HFF-Myc (cell line): ENCODE results near the gene ETV6.
A peak's percentile ranks its signal among the peaks of the same experiment; 100 is the strongest.

ENCODE experiments used
- DNase-seq: peaks from one replicate; pipeline ENCODE4 v3.0.0-alpha.2; 2011; ENCODE audit warnings: low read depth; ENCODE audit errors: extremely low read depth
- H3K4me3 ChIP-seq: replicated peaks from 2 replicates; pipeline ENCODE4 v1.5.1; 2011; ENCODE audit warnings: low read depth, mild to moderate bottlenecking, control low read depth, low read length
- TF ChIP-seq, protein P1 (sequence below): IDR thresholded peaks from 2 replicates; pipeline ENCODE4 v1.5.1; 2012; ENCODE audit warnings: mild to moderate bottlenecking, low read depth, low read length, control low read depth; ENCODE audit errors: missing control alignments

Gene ETV6

DNA sequence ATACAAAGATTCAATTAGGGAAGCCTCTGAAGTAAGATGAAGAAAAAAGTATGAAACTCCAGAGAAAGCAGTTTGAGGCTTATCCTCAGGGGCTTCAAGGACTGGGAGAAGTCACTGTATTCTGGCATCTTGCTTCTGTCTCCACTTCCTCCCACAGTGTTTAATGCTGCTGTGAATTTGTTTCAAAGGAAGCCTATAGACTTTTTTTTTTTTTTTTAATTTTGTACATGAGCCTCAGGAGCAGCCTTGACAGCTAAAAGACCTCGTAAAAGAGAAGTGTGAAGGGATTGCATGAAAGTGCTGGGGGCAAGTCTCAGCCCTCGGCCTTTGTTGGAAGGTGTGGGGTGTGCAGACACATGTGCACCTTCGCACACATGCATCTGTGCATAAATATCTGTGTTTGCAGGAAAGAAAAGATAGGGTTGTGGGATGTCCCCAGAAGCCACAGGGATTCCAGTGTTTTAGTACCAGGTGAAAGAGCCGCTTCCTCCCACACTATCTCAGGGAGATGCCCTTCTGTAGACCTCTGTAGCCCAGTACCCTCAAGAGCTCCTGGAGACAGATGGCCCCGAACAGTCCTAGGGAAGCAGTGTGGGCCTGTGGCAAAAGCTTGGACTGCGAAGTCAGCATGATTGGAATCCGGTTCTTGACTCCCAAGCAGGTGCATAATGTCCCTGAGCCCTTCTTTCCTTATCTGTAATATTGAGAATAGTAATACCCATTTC is 227.8 kb downstream of the ETV6 start:
- TF ChIP-seq, protein P1, sequence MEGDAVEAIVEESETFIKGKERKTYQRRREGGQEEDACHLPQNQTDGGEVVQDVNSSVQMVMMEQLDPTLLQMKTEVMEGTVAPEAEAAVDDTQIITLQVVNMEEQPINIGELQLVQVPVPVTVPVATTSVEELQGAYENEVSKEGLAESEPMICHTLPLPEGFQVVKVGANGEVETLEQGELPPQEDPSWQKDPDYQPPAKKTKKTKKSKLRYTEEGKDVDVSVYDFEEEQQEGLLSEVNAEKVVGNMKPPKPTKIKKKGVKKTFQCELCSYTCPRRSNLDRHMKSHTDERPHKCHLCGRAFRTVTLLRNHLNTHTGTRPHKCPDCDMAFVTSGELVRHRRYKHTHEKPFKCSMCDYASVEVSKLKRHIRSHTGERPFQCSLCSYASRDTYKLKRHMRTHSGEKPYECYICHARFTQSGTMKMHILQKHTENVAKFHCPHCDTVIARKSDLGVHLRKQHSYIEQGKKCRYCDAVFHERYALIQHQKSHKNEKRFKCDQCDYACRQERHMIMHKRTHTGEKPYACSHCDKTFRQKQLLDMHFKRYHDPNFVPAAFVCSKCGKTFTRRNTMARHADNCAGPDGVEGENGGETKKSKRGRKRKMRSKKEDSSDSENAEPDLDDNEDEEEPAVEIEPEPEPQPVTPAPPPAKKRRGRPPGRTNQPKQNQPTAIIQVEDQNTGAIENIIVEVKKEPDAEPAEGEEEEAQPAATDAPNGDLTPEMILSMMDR, result no peak
- DNase-seq, result no peak

DNA sequence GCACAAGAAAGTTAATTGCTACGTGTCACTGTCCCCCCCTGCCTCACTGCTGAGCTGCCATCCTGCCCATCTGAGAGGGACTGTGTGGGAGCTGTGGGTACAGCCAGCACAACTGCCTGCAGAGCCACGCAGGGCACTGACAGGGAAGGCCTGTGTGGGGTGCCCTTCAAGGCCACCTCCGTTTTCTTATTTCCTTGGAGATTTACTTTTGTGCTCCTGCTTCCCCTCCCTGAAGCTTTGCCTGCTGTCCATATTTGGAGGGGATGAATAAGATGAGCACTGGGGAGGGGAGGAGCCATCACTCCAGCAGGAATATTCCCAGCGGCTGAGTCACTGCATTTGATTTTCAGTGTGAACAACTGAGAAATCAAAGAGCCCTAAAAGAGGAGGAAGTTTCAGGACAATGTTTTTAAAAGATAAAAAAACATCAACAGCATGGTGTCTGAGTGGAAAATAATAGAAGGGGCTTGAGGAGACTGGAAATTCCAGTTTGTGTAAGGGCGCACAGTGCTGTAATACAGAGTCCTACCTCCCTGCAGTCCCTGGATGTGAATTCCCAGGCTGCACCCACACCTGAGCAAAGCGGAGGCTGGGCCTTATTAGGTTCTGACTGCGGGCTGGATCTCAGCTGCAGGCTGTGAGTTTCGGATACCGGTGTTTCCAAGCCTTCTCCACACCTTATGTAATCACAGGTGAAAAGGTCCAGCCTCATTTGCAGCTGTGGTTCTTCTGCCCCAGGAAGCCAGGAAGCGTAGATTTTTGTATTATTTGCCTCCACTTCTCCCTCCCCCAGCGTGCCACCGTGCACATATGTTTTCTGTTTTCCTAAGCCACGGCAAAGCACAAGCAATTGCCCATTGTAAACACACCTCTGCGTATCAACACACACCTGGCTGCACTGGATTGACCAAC is 228.7 kb downstream of the ETV6 start:
- TF ChIP-seq, protein P1, result no peak
- peak; percentile 36 for DNase-seq
- no peak overlapping the region for H3K4me3 ChIP-seq

More for the DNA sequence above, 227.8 kb downstream of the ETV6 start:
- H3K4me3 ChIP-seq, result no peak overlapping the region

DNA sequence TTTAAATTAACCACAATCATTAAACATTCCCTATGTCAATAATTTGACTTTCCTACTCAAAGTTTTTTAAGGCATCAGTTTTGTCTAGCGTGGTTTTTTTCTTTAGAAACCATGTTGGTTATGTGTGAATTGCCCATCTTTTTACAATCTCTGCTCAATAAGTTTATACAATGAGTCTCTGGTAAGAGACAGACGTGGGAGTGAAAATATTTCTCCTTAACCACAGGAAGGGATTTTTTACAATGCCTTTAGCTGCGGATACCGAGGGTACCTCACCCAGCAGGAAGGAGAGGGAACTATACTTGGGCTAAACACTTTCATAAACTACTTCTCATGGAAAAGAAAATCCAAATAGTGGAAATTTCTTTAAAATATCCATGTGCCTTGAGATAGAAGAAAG is 229.8 kb downstream of the ETV6 start:
- TF ChIP-seq, protein P1, result no peak
- H3K4me3 ChIP-seq, result no peak overlapping the region
- no peak for DNase-seq

DNA sequence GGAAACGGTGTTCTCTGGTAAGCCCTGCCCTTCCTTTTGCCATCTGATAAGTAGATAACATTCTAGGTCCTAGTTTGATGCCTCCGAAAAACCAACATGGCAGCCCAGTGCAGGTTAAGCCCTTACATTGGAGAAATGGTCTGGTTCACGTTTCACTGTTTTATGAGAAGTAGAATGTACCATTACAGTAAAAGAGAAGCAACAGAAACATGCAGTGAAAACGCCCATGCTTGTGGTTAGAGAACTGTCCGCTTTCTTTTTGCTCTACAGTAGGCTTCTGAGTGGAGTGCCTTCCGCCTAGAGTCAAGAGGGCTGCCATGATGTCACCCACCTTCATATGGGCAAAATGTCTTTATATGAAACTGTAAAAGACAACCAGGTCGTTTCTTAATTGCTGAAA is 230.9 kb downstream of the ETV6 start:
- no peak overlapping the region for H3K4me3 ChIP-seq
- no peak for DNase-seq
- TF ChIP-seq, protein P1, result no peak

DNA sequence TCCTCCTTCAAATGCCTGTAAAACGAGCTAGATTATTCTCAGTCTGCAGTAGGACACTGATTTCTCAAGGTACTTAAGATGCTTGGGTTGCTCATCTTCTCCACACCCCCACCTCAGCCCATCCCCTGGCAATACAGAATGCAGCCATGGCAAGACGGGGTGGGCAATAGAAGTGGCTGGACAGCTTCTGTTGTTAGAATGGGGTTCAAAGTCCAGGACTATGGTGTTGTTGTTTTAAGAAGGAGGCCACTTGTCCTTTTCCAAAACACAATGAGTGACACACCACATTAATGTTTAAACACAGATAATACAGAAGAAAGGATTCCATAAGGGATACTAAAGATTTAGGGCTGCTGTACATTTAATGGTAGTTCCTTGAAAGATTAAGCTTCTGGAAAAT is 232.4 kb downstream of the ETV6 start:
- no peak for DNase-seq
- TF ChIP-seq, protein P1, result no peak
- no peak overlapping the region for H3K4me3 ChIP-seq

DNA sequence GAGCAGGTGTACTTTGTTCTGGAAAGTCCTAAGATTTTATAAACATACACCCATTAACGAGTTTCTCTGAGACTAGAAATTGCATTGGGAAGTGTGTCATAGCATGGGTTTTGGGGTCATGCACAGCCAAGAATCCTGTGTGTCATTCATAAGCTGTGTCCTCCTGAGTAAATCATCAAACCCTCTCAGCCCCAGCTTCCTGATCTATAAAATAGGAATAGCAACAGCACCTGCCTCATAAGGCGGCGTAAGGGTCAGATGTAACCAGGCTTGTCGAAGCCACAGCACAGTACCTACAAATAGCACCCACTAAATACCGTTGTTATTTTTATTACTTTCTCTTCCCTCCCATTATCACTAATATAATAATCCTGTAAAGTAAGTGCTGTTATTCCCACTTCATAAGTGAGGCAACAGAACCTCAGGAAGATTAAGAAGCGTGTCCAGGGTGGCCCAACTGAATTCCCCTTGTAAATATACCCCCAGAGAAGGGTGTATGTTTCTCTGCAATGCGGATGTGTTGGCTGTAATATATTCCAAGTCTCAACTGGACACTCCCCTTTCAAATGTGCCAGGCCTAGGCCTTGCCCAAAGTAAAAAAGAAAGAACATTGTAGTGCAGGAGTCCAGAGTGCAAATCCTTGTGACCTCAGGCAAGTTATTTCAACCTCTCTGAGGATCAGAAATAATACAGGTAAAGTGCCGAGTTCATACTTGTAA is 233.0 kb downstream of the ETV6 start:
- no peak overlapping the region for H3K4me3 ChIP-seq
- DNase-seq, result no peak
- TF ChIP-seq, protein P1, result no peak
